NT2/D1 (cell line): ENCODE results near the gene TMPRSS11F.
"Not testable (repeated sequence)": the region's sequence is repeated elsewhere in the genome, so short reads cannot be mapped to it uniquely, and the experiment has no call there.

Source experiments
- YY1 ChIP-seq: IDR thresholded peaks from 2 replicates; pipeline ENCODE4 v1.6.1; 2011; ENCODE audit not compliant: insufficient read length, insufficient read depth
- ZNF274 ChIP-seq: IDR thresholded peaks from 2 replicates; pipeline ENCODE4 v1.6.1; 2011; ENCODE audit warnings: mild to moderate bottlenecking, low read depth, low read length

DNA sequence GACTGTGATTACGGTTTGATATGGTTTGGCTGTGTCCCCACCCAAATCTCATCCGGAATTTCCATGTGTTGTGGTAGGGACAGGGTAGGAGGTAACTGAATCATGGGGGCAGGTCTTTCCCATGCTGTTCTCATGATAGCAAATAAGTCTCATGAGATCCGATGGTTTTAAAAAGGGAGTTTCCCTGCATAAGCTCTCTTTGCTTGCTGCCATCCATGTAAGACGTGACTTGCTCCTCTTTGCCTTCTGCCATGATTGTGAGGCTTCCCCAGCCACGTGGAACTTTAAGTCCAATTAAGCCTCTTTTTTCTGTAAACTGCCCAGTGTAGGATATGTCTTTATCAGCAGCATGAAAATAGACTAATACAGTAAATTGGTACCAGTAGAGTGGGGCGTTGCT lies 42.5 kb upstream of the TMPRSS11F start:
- TF ChIP-seq ZNF274, YY1: not testable (repeated sequence)
